ENCODE data around the gene MIOS.

DNA sequence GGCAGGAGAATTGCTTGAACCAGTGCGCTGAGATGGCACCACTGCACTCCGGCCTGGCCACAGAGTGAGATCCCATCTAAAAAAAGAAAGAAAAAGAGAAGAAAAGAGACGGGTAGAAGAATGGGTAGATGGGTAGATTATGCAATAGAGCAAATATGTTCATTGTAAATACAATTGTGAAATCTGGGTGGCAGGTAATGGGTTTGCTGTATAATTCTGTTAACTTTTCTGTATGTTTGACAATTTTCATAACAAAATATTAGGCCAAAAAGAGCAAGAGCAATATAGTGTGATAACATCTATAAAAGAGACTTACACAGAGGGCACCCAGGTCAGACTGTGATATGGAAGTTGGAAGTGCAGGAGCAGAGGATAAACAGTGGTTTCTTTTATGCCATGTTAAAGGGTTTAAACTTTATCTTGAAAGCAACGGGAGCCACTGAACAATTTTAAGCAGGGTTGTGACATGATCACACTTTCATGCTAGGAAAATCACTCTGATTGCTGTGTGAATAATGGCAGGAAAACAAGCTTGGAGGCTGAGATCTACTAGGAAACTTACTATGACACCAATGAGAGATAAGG is 24.3 kb upstream of the MIOS start:
- TF ChIP-seq, protein P1, sequence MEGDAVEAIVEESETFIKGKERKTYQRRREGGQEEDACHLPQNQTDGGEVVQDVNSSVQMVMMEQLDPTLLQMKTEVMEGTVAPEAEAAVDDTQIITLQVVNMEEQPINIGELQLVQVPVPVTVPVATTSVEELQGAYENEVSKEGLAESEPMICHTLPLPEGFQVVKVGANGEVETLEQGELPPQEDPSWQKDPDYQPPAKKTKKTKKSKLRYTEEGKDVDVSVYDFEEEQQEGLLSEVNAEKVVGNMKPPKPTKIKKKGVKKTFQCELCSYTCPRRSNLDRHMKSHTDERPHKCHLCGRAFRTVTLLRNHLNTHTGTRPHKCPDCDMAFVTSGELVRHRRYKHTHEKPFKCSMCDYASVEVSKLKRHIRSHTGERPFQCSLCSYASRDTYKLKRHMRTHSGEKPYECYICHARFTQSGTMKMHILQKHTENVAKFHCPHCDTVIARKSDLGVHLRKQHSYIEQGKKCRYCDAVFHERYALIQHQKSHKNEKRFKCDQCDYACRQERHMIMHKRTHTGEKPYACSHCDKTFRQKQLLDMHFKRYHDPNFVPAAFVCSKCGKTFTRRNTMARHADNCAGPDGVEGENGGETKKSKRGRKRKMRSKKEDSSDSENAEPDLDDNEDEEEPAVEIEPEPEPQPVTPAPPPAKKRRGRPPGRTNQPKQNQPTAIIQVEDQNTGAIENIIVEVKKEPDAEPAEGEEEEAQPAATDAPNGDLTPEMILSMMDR (IDR thresholded peaks at IDR 0.05) = no peak
- no peak for TF ChIP-seq POLR2A (IDR thresholded peaks at IDR 0.05)

All from thyroid gland (tissue), 4 donors.